K562 (cell line): ENCODE results near the gene MCAM. TPM values are rescaled to one million over a fixed set of nuclear protein-coding genes. Genes with fewer than 3 reads are reported as not detected.
A peak's percentile ranks its signal among the peaks of the same experiment; 100 is the strongest.

Experiments
- ARNT ChIP-seq, 2 experiments: fragments of 450-650 bp; IDR thresholded peaks; 2 replicates each; pipeline ENCODE4 v1.6.1; 2016; ENCODE audit warnings: mild to moderate bottlenecking in 1 of 2
- CAMTA2 ChIP-seq: fragments of 250-450 bp; sonication (Bioruptor Pico); conservative IDR thresholded peaks from 2 replicates; pipeline ENCODE4 v1.5.1; 2022
- ELF4 ChIP-seq: fragments of 450-650 bp; formaldehyde crosslinking; IDR thresholded peaks from 2 replicates; pipeline ENCODE4 v1.4.0; 2022; ENCODE audit warnings: missing genetic modification characterization
- ETV1 ChIP-seq: fragments of 450-650 bp; conservative IDR thresholded peaks from 2 replicates; pipeline ENCODE4 v1.6.1; 2016; ENCODE audit warnings: missing genetic modification characterization, control low read depth, low read depth, missing compliant biosample characterization
- FOXM1 ChIP-seq, 2 experiments: fragments of 450-650 bp in 1 of 2; sonication (generic) in 1 of 2; formaldehyde crosslinking in 1 of 2; IDR thresholded peaks; 2 replicates each; pipeline versions ENCODE4 v1.6.1 to v1.9.0; 2017 to 2022; ENCODE audit warnings: low read depth in 2 of 2, mild to moderate bottlenecking in 2 of 2, missing genetic modification reagents in 1 of 2, moderate library complexity in 1 of 2
- FUS ChIP-seq: fragments of 200-400 bp; formaldehyde crosslinking; optimal IDR thresholded peaks from 2 replicates; pipeline ENCODE3; 2017; ENCODE audit warnings: low read depth, low read length
- KAT7 ChIP-seq: sonication (generic); formaldehyde crosslinking; IDR thresholded peaks from 2 replicates; pipeline ENCODE4 v1.8.0; 2022; ENCODE audit warnings: missing genetic modification reagents, mild to moderate bottlenecking, borderline replicate concordance
- KLF10 ChIP-seq: fragments of 250-450 bp; sonication (Bioruptor Pico); IDR thresholded peaks from 2 replicates; pipeline ENCODE4 v1.6.1; 2021; ENCODE audit warnings: matching md5 sums
- MBD2 ChIP-seq: sonication (generic); IDR thresholded peaks from 2 replicates; pipeline ENCODE4 v1.6.1; 2016; ENCODE audit warnings: low read depth, borderline replicate concordance
- NCOR1 ChIP-seq: fragments of 450-650 bp; IDR thresholded peaks from 2 replicates; pipeline ENCODE4 v1.6.1; 2016; ENCODE audit warnings: mild to moderate bottlenecking, moderate library complexity
- NFIC ChIP-seq: fragments of 450-650 bp; IDR thresholded peaks from 2 replicates; pipeline ENCODE4 v1.6.1; 2017; ENCODE audit warnings: mild to moderate bottlenecking, inconsistent platforms
- NFRKB ChIP-seq: fragments of 450-650 bp; IDR thresholded peaks from 2 replicates; pipeline ENCODE4 v1.6.1; 2016; ENCODE audit warnings: low read depth
- NR1H2 ChIP-seq: sonication (generic); formaldehyde crosslinking; IDR thresholded peaks from 2 replicates; pipeline ENCODE4 v1.4.0; 2020; ENCODE audit warnings: mild to moderate bottlenecking, missing genetic modification reagents
- PURB ChIP-seq: sonication (generic); formaldehyde crosslinking; IDR thresholded peaks from 2 replicates; pipeline ENCODE4 v1.9.0; 2021; ENCODE audit warnings: low read depth, mild to moderate bottlenecking, missing genetic modification reagents
- RFX5 ChIP-seq: IDR thresholded peaks from 2 replicates; pipeline ENCODE4 v1.6.1; 2011; ENCODE audit warnings: low read depth, mild to moderate bottlenecking, improper control_type of control experiment, low read length
- SETDB1 ChIP-seq: IDR thresholded peaks from one replicate; pipeline ENCODE4 v1.6.1; 2012; ENCODE audit warnings: low read length, control low read depth, inconsistent platforms
- TBL1XR1 ChIP-seq, 2 experiments: IDR thresholded peaks; 2 replicates each; pipeline ENCODE4 v1.6.1; 2012; ENCODE audit warnings: improper control_type of control experiment in 2 of 2, low read length in 2 of 2, mild to moderate bottlenecking in 1 of 2
- THRAP3 ChIP-seq: fragments of 450-650 bp; IDR thresholded peaks from 2 replicates; pipeline ENCODE4 v1.6.1; 2016; ENCODE audit warnings: mild to moderate bottlenecking, inconsistent platforms, borderline replicate concordance
- ZNF316 ChIP-seq: fragments of 450-650 bp; IDR thresholded peaks from 2 replicates; pipeline ENCODE4 v1.6.1; 2016
- ZNF445 ChIP-seq: fragments of 250-450 bp; sonication (Bioruptor Pico); IDR thresholded peaks from 2 replicates; pipeline ENCODE4 v1.4.0; 2020; ENCODE audit warnings: low read depth, mild to moderate bottlenecking, moderate library complexity
- ZNF583 ChIP-seq: fragments of 250-450 bp; sonication (Bioruptor Pico); IDR thresholded peaks from 2 replicates; pipeline ENCODE4 v1.4.0; 2020
- polyA plus RNA-seq, 8 experiments: library from polyadenylated mRNA; depleted of rRNA in 4 of 8; stranded (reverse) in 5 of 8; unstranded in 3 of 8; fragments of >200 nt; fragmentation: Nextera tagmentation in 2 of 8; fragmentation: Illumina TruSeq in 1 of 8; extraction: Ambion mirVana in 2 of 8; extraction: Trizol in 1 of 8; gene quantifications; 2 replicates each; pipeline versions ENCODE4 v1.2.1 to v1.2.3, GENCODE V29; 2011 to 2014; ENCODE audit warnings: inconsistent platforms in 1 of 8, missing spikeins in 1 of 8
- total RNA-seq, 7 experiments: library from RNA; depleted of rRNA in 6 of 7; stranded (reverse); fragments of >200 nt in 6 of 7; fragmentation: Illumina TruSeq in 2 of 7; extraction: Trizol in 2 of 7; gene quantifications; 2 replicates each; pipeline versions ENCODE4 v1.2.1 to v1.2.3, GENCODE V29; 2011 to 2021; ENCODE audit warnings: low replicate concordance in 1 of 7
- TF ChIP-seq, protein P1 (sequence below): fragments of 250-450 bp; sonication (Bioruptor Pico); IDR thresholded peaks from 2 replicates; pipeline ENCODE4 v1.9.0; 2021; ENCODE audit warnings: mild to moderate bottlenecking
- TF ChIP-seq, protein P2 (sequence below): IDR thresholded peaks from 2 replicates; pipeline ENCODE4 v1.6.1; 2016; ENCODE audit warnings: missing genetic modification characterization, missing compliant biosample characterization
- TF ChIP-seq, protein P3 (sequence below): fragments of 450-650 bp; IDR thresholded peaks from 2 replicates; pipeline ENCODE4 v1.6.1; 2017; ENCODE audit warnings: antibody characterized with exemption, mild to moderate bottlenecking
- TF ChIP-seq, protein P4 (sequence below): fragments of 250-450 bp; sonication (Bioruptor Pico); IDR thresholded peaks from 2 replicates; pipeline ENCODE4 v1.6.1; 2021; ENCODE audit warnings: mild to moderate bottlenecking

Gene MCAM
- total and polyA plus RNA-seq, 9 of the 15 experiments (the other 6 are each of a cell fraction or from before 2014, with no cell fraction given): 14.7 to 118 (median 53.6) TPM

- TF ChIP-seq KAT7 (CRISPR knock-in tag) (no peak), RFX5 (no peak), NCOR1 (no peak), FUS (no peak), KLF10 (CRISPR knock-in tag) (no peak), MBD2 (peak; percentile 94), SETDB1 (no peak), ZNF316 (no peak), CAMTA2 (CRISPR knock-in tag) (no peak), TBL1XR1 (IDR thresholded peaks at IDR 0.05; ENCODE audit: low read length in 2 of 2) (no peak; a peak in 1 of 4 replicates), ELF4 (CRISPR knock-in tag) (no peak), ZNF445 (CRISPR knock-in tag) (no peak), THRAP3 (no peak), PURB (CRISPR knock-in tag) (no peak), NFIC (peak; percentile 49; the same call in 1 of the 2 replicates), FOXM1 (IDR thresholded peaks at IDR 0.05; ENCODE audit: low read depth) (peak; percentile 100), FOXM1 (CRISPR knock-in tag; IDR thresholded peaks at IDR 0.05; ENCODE audit: low read depth) (peak; percentile 100), ZNF583 (no peak), NFRKB (0 out of 2 replicates have a peak, but pooled peaks have one; percentile 15), ETV1 (tag) (no peak), NR1H2 (CRISPR knock-in tag) (no peak), ARNT (IDR thresholded peaks at IDR 0.05) (no peak)
- TF ChIP-seq, protein P1, sequence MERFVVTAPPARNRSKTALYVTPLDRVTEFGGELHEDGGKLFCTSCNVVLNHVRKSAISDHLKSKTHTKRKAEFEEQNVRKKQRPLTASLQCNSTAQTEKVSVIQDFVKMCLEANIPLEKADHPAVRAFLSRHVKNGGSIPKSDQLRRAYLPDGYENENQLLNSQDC (CRISPR knock-in tag): no peak
- TF ChIP-seq, protein P2, sequence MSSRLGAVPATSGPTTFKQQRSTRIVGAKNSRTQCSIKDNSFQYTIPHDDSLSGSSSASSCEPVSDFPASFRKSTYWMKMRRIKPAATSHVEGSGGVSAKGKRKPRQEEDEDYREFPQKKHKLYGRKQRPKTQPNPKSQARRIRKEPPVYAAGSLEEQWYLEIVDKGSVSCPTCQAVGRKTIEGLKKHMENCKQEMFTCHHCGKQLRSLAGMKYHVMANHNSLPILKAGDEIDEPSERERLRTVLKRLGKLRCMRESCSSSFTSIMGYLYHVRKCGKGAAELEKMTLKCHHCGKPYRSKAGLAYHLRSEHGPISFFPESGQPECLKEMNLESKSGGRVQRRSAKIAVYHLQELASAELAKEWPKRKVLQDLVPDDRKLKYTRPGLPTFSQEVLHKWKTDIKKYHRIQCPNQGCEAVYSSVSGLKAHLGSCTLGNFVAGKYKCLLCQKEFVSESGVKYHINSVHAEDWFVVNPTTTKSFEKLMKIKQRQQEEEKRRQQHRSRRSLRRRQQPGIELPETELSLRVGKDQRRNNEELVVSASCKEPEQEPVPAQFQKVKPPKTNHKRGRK: no peak
- TF ChIP-seq, protein P3, sequence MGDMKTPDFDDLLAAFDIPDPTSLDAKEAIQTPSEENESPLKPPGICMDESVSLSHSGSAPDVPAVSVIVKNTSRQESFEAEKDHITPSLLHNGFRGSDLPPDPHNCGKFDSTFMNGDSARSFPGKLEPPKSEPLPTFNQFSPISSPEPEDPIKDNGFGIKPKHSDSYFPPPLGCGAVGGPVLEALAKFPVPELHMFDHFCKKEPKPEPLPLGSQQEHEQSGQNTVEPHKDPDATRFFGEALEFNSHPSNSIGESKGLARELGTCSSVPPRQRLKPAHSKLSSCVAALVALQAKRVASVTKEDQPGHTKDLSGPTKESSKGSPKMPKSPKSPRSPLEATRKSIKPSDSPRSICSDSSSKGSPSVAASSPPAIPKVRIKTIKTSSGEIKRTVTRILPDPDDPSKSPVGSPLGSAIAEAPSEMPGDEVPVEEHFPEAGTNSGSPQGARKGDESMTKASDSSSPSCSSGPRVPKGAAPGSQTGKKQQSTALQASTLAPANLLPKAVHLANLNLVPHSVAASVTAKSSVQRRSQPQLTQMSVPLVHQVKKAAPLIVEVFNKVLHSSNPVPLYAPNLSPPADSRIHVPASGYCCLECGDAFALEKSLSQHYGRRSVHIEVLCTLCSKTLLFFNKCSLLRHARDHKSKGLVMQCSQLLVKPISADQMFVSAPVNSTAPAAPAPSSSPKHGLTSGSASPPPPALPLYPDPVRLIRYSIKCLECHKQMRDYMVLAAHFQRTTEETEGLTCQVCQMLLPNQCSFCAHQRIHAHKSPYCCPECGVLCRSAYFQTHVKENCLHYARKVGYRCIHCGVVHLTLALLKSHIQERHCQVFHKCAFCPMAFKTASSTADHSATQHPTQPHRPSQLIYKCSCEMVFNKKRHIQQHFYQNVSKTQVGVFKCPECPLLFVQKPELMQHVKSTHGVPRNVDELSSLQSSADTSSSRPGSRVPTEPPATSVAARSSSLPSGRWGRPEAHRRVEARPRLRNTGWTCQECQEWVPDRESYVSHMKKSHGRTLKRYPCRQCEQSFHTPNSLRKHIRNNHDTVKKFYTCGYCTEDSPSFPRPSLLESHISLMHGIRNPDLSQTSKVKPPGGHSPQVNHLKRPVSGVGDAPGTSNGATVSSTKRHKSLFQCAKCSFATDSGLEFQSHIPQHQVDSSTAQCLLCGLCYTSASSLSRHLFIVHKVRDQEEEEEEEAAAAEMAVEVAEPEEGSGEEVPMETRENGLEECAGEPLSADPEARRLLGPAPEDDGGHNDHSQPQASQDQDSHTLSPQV: no peak
- TF ChIP-seq, protein P4, sequence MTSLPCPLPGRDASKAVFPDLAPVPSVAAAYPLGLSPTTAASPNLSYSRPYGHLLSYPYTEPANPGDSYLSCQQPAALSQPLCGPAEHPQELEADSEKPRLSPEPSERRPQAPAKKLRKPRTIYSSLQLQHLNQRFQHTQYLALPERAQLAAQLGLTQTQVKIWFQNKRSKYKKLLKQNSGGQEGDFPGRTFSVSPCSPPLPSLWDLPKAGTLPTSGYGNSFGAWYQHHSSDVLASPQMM (CRISPR knock-in tag): no peak
Measured at GRCh38 chr11:119334174-119334930, 17.4 kb upstream of the MCAM start, which contains the start of gene RNF26 (continued).
